CD4-positive, alpha-beta T cell (primary cell): ENCODE measurements around the gene PRRC2B. TPM values are rescaled to one million over a fixed set of nuclear protein-coding genes. Genes with fewer than 3 reads are reported as not detected.

ENCODE experiments used
- ATAC-seq: fragments of 200-7000 bp; cut with Tn5 transposase; one replicate; pipeline ENCODE4 v1.10.0; 2022; ENCODE audit warnings: mild to moderate bottlenecking; ENCODE audit not compliant: poor library complexity
- CTCF ChIA-PET: fragments of 350-600 bp; sonication (Branson Sonifier 250); formaldehyde crosslinking; loops from one replicate; lab custom pipeline; 2021; ENCODE audit warnings: antibody characterized with exemption, inconsistent platforms; lab: Charles Lee
- POLR2A ChIA-PET: fragments of 350-600 bp; sonication (Branson Sonifier 250); formaldehyde crosslinking; loops from one replicate; lab custom pipeline; 2021; ENCODE audit warnings: antibody characterized with exemption, inconsistent platforms; lab: Charles Lee
- DNase-seq, 14 experiments: peaks; one replicate each; pipeline ENCODE4 v3.0.0-alpha.2; 2013 to 2020; ENCODE audit warnings: mixed read lengths in 2 of 14
- H3K27ac ChIP-seq, 2 donors: one replicate each; pipeline versions ENCODE4 v1.5.1 to v1.7.0; 2013; ENCODE audit warnings: low read length in 2 of 2, low read depth in 1 of 2, mild to moderate bottlenecking in 1 of 2
- H3K27me3 ChIP-seq, 2 experiments: 1 replicate in 1 of 2; 2 replicates in 1 of 2; pipeline versions ENCODE4 v1.6.1 to v1.7.0; 2013; ENCODE audit warnings: low read length in 2 of 2, control low read depth in 1 of 2, mild to moderate bottlenecking in 1 of 2, moderate library complexity in 1 of 2; ENCODE audit not compliant: insufficient read depth in 2 of 2, control insufficient read depth in 1 of 2
- H3K36me3 ChIP-seq: one replicate; pipeline ENCODE4 v1.6.1; 2013; ENCODE audit warnings: low read length, control low read depth; ENCODE audit not compliant: insufficient read depth
- H3K4me1 ChIP-seq: one replicate; pipeline ENCODE4 v1.6.1; 2013; ENCODE audit warnings: low read length, control low read depth; ENCODE audit not compliant: insufficient read depth
- H3K4me3 ChIP-seq: one replicate; pipeline ENCODE4 v1.5.1; 2013; ENCODE audit warnings: mild to moderate bottlenecking, low read length, moderate library complexity
- H3K9me3 ChIP-seq, 2 experiments: 1 replicate in 1 of 2; 2 replicates in 1 of 2; pipeline versions ENCODE4 v1.6.1 to v1.7.0; 2013; ENCODE audit warnings: low read length in 2 of 2, mild to moderate bottlenecking in 2 of 2, control low read depth in 1 of 2, moderate library complexity in 1 of 2; ENCODE audit not compliant: control insufficient read depth in 1 of 2, insufficient read depth in 1 of 2
- H3K27ac Mint-ChIP-seq: one replicate; pipeline ENCODE4 v1.8.0; 2020; ENCODE audit warnings: mixed read lengths
- H3K27me3 Mint-ChIP-seq: one replicate; pipeline ENCODE4 v1.8.0; 2021; ENCODE audit warnings: mixed read lengths
- H3K36me3 Mint-ChIP-seq: one replicate; pipeline ENCODE4 v1.8.0; 2021; ENCODE audit warnings: low read depth, mixed read lengths
- H3K4me1 Mint-ChIP-seq: one replicate; pipeline ENCODE4 v1.8.0; 2021; ENCODE audit warnings: low read depth, mixed read lengths
- H3K4me3 Mint-ChIP-seq: one replicate; pipeline ENCODE4 v1.8.0; 2020; ENCODE audit warnings: mild to moderate bottlenecking, mixed read lengths
- H3K9me3 Mint-ChIP-seq: one replicate; pipeline ENCODE4 v1.8.0; 2020; ENCODE audit warnings: mixed read lengths
- intact Hi-C, 2 experiments: fragments of 100-400 bp; cut with DNase I in 1 of 2; cut with micrococcal nuclease in 1 of 2; formaldehyde crosslinking; loops; one replicate each; pipeline versions ENCODE4 v1.15.1 to v1.9.0; 2023 to 2025; cut with DNase I, micrococcal nuclease
- total RNA-seq, 174 experiments: library from RNA in 2 of 174; stranded (reverse) in 2 of 174; gene quantifications; one replicate each; pipeline ENCODE4 v1.2.3 and lab custom pipeline; 2021 to 2026
- TF ChIP-seq, protein P1 (sequence below): fragments of 200-600 bp; IDR thresholded peaks from one replicate; pipeline ENCODE4 v1.8.0; 2022; ENCODE audit warnings: antibody characterized with exemption, mild to moderate bottlenecking

PRRC2B gene
- total RNA-seq, 2 experiments from 2014 or later, result 256 to 268 TPM

DNA sequence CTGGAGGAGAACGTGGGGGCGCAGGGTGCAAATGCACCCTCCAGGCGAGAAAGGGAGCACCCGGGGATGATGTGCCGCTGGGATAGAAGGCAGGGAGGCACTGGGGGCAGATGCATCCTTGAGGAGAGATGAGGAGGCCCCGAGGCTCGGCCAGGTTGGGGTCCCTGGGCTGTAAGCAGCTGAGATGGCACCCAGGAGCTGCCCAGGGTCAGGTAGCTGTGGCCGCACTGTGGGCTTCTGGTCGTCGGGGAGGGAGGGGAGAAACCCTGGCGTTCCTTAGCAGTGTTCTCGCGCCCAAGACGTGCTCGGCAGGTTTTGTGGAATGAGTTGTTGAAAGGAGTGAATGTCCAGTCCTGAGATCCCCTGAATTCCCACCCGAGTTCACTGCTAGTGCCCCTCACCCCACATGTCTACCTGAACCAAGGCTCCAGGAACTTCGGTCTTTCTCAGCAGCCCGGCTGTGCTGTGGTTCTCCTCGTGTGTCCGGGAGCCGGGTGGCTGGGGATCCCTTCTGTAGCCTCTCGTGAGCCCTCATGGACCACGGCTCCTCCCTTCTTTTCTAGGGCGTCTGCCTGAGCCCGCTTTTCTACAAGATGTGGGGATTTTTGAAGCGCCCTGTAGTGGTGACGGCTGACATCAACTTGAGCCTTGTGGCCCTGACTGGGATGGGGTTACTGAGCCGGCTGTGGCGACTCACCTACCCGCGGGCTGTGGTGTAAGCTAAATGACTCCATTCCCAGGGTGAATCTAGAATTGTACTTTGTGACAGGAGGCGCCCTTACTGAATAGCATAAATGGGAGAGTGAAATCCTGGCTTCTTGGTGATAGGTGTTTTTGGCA is 110.0 kb downstream of the PRRC2B start:
- H3K27ac Mint-ChIP-seq, result peak overlapping the region; percentile 90
- TF ChIP-seq, protein P1, sequence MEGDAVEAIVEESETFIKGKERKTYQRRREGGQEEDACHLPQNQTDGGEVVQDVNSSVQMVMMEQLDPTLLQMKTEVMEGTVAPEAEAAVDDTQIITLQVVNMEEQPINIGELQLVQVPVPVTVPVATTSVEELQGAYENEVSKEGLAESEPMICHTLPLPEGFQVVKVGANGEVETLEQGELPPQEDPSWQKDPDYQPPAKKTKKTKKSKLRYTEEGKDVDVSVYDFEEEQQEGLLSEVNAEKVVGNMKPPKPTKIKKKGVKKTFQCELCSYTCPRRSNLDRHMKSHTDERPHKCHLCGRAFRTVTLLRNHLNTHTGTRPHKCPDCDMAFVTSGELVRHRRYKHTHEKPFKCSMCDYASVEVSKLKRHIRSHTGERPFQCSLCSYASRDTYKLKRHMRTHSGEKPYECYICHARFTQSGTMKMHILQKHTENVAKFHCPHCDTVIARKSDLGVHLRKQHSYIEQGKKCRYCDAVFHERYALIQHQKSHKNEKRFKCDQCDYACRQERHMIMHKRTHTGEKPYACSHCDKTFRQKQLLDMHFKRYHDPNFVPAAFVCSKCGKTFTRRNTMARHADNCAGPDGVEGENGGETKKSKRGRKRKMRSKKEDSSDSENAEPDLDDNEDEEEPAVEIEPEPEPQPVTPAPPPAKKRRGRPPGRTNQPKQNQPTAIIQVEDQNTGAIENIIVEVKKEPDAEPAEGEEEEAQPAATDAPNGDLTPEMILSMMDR, result no peak
- ATAC-seq (peak; percentile 37), DNase-seq (peak in 13 of 14 experiments; percentile 25 to 88 (median 50))
- peak overlapping the region; percentile 85 for H3K4me3 ChIP-seq
- H3K36me3 ChIP-seq, result peaks cover 24% of the 10 kb centered on the region
- POLR2A ChIA-PET, result interaction anchor here (0.8 to 1.4 kb wide), 6 partner anchors 8 to 240 kb away, joined by 3 to 7 read pairs (median 4); no protein-coding TSS in a partner anchor
- CTCF ChIA-PET, result interaction anchor here (1.3 kb wide), 1 partner anchor 240 kb away, joined by 4 read pairs; no protein-coding TSS in a partner anchor
- no peaks in the 10 kb centered on the region for H3K9me3 Mint-ChIP-seq
- H3K27ac ChIP-seq, result peak overlapping the region in 1 of 2 donors; percentile 53
- no peaks in the 10 kb centered on the region for H3K27me3 Mint-ChIP-seq
- no peaks in the 10 kb centered on the region for H3K9me3 ChIP-seq
- intact Hi-C loops, result loop anchor here (1.0 to 5.0 kb wide), 3 partner anchors 26 to 243 kb away; no protein-coding TSS in a partner anchor
- no peaks in the 10 kb centered on the region for H3K27me3 ChIP-seq
- H3K36me3 Mint-ChIP-seq, result peaks cover 59% of the 10 kb centered on the region
- peaks cover 58% of the 10 kb centered on the region for H3K4me1 Mint-ChIP-seq
- H3K4me1 ChIP-seq, result peaks cover 55% of the 10 kb centered on the region
- peak overlapping the region; percentile 85 for H3K4me3 Mint-ChIP-seq

- no peak for ATAC-seq
- intact Hi-C loops, result no loop called here
- Histone ChIP-seq H3K27ac (no peak overlapping the region), H3K27me3 (no peaks in the 10 kb centered on the region), H3K36me3 (peaks cover 30% of the 10 kb centered on the region), H3K9me3 (no peaks in the 10 kb centered on the region), H3K4me1 (peaks cover 44% of the 10 kb centered on the region), H3K4me3 (no peak overlapping the region)
- Mint-ChIP-seq H3K27ac (no peak overlapping the region), H3K4me1 (peaks cover 47% of the 10 kb centered on the region), H3K36me3 (peaks cover 60% of the 10 kb centered on the region), H3K4me3 (peak overlapping the region; percentile 62), H3K27me3 (no peaks in the 10 kb centered on the region), H3K9me3 (no peaks in the 10 kb centered on the region)
- TF ChIP-seq, protein P1, result no peak
- POLR2A ChIA-PET, result no interaction called here
- no peak for DNase-seq
- CTCF ChIA-PET, result no interaction called here
Observed at GRCh38 chr9:131505012-131505411, 111.1 kb downstream of the PRRC2B start.

DNA sequence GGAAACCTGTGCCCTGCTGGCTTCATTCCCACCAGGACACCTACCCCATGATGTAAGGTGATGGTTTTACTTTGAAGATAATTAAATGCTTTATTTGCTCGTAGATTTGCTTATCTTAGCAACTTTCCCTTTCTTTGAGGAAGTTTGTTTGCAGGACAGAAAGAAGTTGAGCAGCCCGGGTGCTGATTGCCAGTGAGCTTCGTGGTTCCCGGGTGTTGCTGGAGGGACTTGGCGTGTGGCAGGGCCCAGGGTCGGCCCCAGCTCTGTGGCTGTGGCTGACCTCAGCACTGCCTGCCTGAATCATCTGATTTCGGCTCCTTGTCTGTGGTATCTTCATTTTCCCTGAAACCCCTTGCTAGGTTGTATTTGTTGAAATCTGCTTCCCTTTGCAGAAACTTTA is 117.5 kb downstream of the PRRC2B start:
- no peak for ATAC-seq
- TF ChIP-seq, protein P1, result no peak
- H3K27me3 ChIP-seq, result no peaks in the 10 kb centered on the region

More for the DNA sequence above, 117.5 kb downstream of the PRRC2B start:
- Mint-ChIP-seq H3K9me3 (no peaks in the 10 kb centered on the region), H3K4me1 (no peaks in the 10 kb centered on the region), H3K27me3 (no peaks in the 10 kb centered on the region), H3K27ac (no peak overlapping the region), H3K4me3 (no peak overlapping the region), H3K36me3 (peaks cover 79% of the 10 kb centered on the region)
- CTCF ChIA-PET, result interaction anchor here (0.6 kb wide), 1 partner anchor 35 kb away, joined by 3 read pairs; no protein-coding TSS in a partner anchor
- Histone ChIP-seq H3K9me3 (no peaks in the 10 kb centered on the region), H3K4me1 (no peaks in the 10 kb centered on the region), H3K4me3 (no peak overlapping the region), H3K27ac (no peak overlapping the region), H3K36me3 (peaks cover 85% of the 10 kb centered on the region)
- intact Hi-C loops, result no loop called here
- no peak for DNase-seq
- POLR2A ChIA-PET, result interaction anchor here (1.1 kb wide), 1 partner anchor 8 kb away, joined by 3 read pairs; the partner anchor contains the start of gene POMT1
